ENCODE data around the gene MADCAM1.

MADCAM1 gene

DNA sequence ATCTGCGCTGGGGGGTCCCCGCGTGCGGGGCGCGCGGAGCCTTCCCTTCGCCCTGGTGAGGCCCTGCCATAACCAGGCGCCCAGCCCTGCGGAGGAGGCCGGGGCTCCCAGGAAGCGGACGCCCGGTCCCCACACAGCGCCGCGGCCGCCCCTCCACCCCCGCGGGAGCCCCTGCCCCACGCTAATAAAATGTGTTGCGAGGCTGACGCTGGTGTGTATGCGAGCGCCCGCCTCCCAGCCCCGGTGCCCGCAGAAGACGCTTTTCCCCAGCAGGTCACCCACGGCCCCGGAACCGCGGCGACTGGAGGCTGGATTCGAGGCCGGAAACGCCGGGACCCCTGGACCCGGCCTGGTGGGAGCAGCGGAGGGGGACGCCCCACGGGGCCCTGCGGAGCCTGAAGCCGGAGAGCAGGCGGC is 23.2 kb downstream of the MADCAM1 start:
- Histone ChIP-seq H3K36me3 (ENCODE audit: insufficient read depth, low read length) (no peaks in the 10 kb centered on the region), H3K27ac (ENCODE audit: low read depth, low read length, poor library complexity, severe bottlenecking) (no peak overlapping the region), H4K20me1 (ENCODE audit: insufficient read depth, low read length) (no peaks in the 10 kb centered on the region), H3K9me2 (ENCODE audit: low read depth, low read length) (no peaks in the 10 kb centered on the region), H3K27me3 (ENCODE audit: insufficient read depth, low read length) (no peaks in the 10 kb centered on the region), H2AFZ (ENCODE audit: low read length) (no peak overlapping the region), H3F3A (ENCODE audit: insufficient read depth, low read length) (no peaks in the 10 kb centered on the region), H3K4me2 (ENCODE audit: low read length) (no peak overlapping the region), H3K4me1 (ENCODE audit: insufficient read depth, low read length, severe bottlenecking) (peaks cover 6% of the 10 kb centered on the region), H3K9ac (ENCODE audit: low read length) (no peak overlapping the region), H3K9me3 (ENCODE audit: low read length) (no peaks in the 10 kb centered on the region), H3K4me3 (ENCODE audit: low read depth, low read length, poor library complexity, severe bottlenecking) (no peak overlapping the region), H3K79me2 (ENCODE audit: insufficient read depth, low read length) (no peaks in the 10 kb centered on the region)
- no peak for TF ChIP-seq EZH2 (IDR thresholded peaks at IDR 0.05; ENCODE audit: borderline replicate concordance, low read length)
- TF ChIP-seq, protein P1, sequence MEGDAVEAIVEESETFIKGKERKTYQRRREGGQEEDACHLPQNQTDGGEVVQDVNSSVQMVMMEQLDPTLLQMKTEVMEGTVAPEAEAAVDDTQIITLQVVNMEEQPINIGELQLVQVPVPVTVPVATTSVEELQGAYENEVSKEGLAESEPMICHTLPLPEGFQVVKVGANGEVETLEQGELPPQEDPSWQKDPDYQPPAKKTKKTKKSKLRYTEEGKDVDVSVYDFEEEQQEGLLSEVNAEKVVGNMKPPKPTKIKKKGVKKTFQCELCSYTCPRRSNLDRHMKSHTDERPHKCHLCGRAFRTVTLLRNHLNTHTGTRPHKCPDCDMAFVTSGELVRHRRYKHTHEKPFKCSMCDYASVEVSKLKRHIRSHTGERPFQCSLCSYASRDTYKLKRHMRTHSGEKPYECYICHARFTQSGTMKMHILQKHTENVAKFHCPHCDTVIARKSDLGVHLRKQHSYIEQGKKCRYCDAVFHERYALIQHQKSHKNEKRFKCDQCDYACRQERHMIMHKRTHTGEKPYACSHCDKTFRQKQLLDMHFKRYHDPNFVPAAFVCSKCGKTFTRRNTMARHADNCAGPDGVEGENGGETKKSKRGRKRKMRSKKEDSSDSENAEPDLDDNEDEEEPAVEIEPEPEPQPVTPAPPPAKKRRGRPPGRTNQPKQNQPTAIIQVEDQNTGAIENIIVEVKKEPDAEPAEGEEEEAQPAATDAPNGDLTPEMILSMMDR (IDR thresholded peaks at IDR 0.05; ENCODE audit: low read length), result no peak

DNA sequence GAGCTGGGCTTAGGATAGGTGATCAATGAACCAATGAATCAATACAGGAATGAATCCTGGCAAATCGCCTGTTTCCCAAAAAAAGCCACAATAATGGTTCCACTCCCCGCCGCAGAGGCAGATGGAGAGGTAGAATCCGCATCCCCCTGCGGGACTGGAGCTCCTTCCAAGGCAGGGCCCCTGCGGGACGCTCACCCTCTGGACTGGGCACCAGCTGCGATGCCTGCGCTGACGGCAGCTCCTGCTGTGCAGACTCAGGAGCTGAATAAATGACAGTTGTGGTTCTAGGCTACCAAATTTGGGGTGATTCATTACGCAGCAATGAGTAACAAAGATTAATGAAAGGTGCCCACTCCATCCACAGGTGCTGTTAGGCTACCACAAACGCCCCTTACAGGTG is 26.4 kb downstream of the MADCAM1 start:
- Histone ChIP-seq H3K4me3 (ENCODE audit: low read depth, low read length, poor library complexity, severe bottlenecking) (peak overlapping the region; percentile 31), H3K27ac (ENCODE audit: low read depth, low read length, poor library complexity, severe bottlenecking) (no peak overlapping the region), H3K9ac (ENCODE audit: low read length) (no peak overlapping the region), H3K36me3 (ENCODE audit: insufficient read depth, low read length) (no peaks in the 10 kb centered on the region), H3K27me3 (ENCODE audit: insufficient read depth, low read length) (no peaks in the 10 kb centered on the region), H3K9me3 (ENCODE audit: low read length) (no peaks in the 10 kb centered on the region), H2AFZ (ENCODE audit: low read length) (no peak overlapping the region), H3F3A (ENCODE audit: insufficient read depth, low read length) (no peaks in the 10 kb centered on the region), H3K4me2 (ENCODE audit: low read length) (peak overlapping the region; percentile 32; the same call in 1 of the 2 replicates), H4K20me1 (ENCODE audit: insufficient read depth, low read length) (no peaks in the 10 kb centered on the region), H3K79me2 (ENCODE audit: insufficient read depth, low read length) (no peaks in the 10 kb centered on the region), H3K9me2 (ENCODE audit: low read depth, low read length) (no peaks in the 10 kb centered on the region), H3K4me1 (ENCODE audit: insufficient read depth, low read length, severe bottlenecking) (peaks cover 6% of the 10 kb centered on the region)
- no peak for TF ChIP-seq EZH2 (IDR thresholded peaks at IDR 0.05; ENCODE audit: borderline replicate concordance, low read length)
- TF ChIP-seq, protein P1 (IDR thresholded peaks at IDR 0.05; ENCODE audit: low read length), result no peak

DNA sequence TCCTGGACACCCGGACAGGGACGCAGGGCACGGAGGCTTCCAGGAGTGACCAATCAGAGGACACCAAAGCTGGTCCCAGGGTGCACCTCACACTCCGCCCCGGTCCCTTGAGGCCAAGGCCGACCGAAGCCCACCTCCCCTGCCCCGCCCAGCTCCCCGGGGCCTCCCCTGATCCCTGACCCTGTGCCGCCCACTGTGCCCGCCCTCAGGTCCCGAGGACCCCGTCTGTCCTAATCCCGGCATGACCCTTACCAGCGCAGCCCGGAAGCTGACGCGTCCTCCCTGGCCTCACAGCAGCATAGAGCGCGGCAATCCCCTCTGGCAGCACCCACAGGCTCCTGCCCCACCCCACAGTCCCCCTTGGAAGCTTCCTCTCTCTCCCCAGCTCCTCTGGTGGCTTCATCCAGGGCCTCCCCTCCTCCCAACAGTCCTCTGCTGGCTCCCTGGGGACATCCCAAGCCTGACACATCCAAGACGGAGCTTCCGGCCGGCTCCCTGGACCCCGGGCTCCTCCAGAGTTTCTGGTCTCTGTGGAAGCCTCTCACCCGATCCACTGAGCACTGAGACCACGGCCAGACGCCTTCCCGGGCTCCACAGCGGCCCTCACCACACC is 27.9 kb downstream of the MADCAM1 start:
- no peak overlapping the region for H2AFZ ChIP-seq (ENCODE audit: low read length)
- no peak overlapping the region; the same call in 1 of the 2 replicates for H3K4me2 ChIP-seq (ENCODE audit: low read length)

More for the DNA sequence above, 27.9 kb downstream of the MADCAM1 start:
- TF ChIP-seq, protein P1 (IDR thresholded peaks at IDR 0.05; ENCODE audit: low read length), result no peak
- TF ChIP-seq EZH2 (IDR thresholded peaks at IDR 0.05; ENCODE audit: borderline replicate concordance, low read length), result no peak
- H3K27ac ChIP-seq (ENCODE audit: low read depth, low read length, poor library complexity, severe bottlenecking), result no peak overlapping the region
- H3K9ac ChIP-seq (ENCODE audit: low read length), result no peak overlapping the region
- no peaks in the 10 kb centered on the region for H3F3A ChIP-seq (ENCODE audit: insufficient read depth, low read length)
- H3K36me3 ChIP-seq (ENCODE audit: insufficient read depth, low read length), result no peaks in the 10 kb centered on the region
- no peak overlapping the region for H3K4me3 ChIP-seq (ENCODE audit: low read depth, low read length, poor library complexity, severe bottlenecking)
- no peaks in the 10 kb centered on the region for H3K9me3 ChIP-seq (ENCODE audit: low read length)
- H3K9me2 ChIP-seq (ENCODE audit: low read depth, low read length), result no peaks in the 10 kb centered on the region
- no peaks in the 10 kb centered on the region for H4K20me1 ChIP-seq (ENCODE audit: insufficient read depth, low read length)
- peaks cover 6% of the 10 kb centered on the region for H3K4me1 ChIP-seq (ENCODE audit: insufficient read depth, low read length, severe bottlenecking)
- H3K79me2 ChIP-seq (ENCODE audit: insufficient read depth, low read length), result no peaks in the 10 kb centered on the region
- H3K27me3 ChIP-seq (ENCODE audit: insufficient read depth, low read length), result no peaks in the 10 kb centered on the region
